ENCODE measurements around the gene DLST.

GRCh38 chr14:74945261-74945851, 63.6 kb downstream of the DLST start:
- TF ChIP-seq CTCF (IDR thresholded peaks at IDR 0.05; ENCODE audit: low read length) (peak; percentile 78), EZH2 (IDR thresholded peaks at IDR 0.05; ENCODE audit: borderline replicate concordance, low read length) (no peak)

Measured in OCI-LY1 (cell line).